ENCODE results near the gene ARHGEF9.

DNA sequence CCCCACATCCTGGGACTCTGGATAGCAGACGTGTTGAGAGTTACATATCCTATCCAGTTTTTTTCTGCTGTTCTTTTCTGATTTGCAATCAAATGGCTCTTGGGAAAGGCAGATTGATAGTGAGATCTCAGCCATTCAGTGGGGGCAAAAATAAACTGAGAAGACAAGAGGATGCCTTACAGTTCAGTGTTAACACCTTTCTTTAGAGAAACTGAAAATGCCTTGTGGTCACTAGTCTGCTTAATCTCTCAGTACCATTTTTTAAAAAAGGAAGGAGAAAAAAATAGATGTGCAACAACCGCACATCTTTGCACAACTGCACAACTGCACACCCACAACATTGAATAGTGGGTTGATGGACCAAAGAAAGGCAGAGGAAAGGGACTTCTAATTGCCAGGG lies 109.3 kb downstream of the ARHGEF9 start:
- TF ChIP-seq EZH2 (IDR thresholded peaks at IDR 0.05; ENCODE audit: low read length) = no peak
- TF ChIP-seq, protein P1, sequence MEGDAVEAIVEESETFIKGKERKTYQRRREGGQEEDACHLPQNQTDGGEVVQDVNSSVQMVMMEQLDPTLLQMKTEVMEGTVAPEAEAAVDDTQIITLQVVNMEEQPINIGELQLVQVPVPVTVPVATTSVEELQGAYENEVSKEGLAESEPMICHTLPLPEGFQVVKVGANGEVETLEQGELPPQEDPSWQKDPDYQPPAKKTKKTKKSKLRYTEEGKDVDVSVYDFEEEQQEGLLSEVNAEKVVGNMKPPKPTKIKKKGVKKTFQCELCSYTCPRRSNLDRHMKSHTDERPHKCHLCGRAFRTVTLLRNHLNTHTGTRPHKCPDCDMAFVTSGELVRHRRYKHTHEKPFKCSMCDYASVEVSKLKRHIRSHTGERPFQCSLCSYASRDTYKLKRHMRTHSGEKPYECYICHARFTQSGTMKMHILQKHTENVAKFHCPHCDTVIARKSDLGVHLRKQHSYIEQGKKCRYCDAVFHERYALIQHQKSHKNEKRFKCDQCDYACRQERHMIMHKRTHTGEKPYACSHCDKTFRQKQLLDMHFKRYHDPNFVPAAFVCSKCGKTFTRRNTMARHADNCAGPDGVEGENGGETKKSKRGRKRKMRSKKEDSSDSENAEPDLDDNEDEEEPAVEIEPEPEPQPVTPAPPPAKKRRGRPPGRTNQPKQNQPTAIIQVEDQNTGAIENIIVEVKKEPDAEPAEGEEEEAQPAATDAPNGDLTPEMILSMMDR (optimal IDR thresholded peaks at IDR 0.05 in 1 of 3, IDR thresholded peaks at IDR 0.05 in 1 of 3, conservative IDR thresholded peaks at IDR 0.05 in 1 of 3; ENCODE audit: extremely low read depth in 1 of 3, insufficient read depth in 2 of 3, low read length in 3 of 3) = no peak

Data from keratinocyte (primary cell).